Inferior parietal cortex (tissue), 1 donor: ENCODE data around the gene PRKCZ.

Source experiments
- DNase-seq: peaks from one replicate; pipeline ENCODE4 v3.0.0-alpha.2; 2016; ENCODE audit errors: extremely low spot score

The PRKCZ gene

GRCh38 chr1:2045468-2046173 lies 4.6 kb upstream of the PRKCZ start:
- no peak for DNase-seq

- DNase-seq, result no peak
These were observed 3.9 kb upstream of the PRKCZ start for GRCh38 chr1:2046174-2046917.

DNA sequence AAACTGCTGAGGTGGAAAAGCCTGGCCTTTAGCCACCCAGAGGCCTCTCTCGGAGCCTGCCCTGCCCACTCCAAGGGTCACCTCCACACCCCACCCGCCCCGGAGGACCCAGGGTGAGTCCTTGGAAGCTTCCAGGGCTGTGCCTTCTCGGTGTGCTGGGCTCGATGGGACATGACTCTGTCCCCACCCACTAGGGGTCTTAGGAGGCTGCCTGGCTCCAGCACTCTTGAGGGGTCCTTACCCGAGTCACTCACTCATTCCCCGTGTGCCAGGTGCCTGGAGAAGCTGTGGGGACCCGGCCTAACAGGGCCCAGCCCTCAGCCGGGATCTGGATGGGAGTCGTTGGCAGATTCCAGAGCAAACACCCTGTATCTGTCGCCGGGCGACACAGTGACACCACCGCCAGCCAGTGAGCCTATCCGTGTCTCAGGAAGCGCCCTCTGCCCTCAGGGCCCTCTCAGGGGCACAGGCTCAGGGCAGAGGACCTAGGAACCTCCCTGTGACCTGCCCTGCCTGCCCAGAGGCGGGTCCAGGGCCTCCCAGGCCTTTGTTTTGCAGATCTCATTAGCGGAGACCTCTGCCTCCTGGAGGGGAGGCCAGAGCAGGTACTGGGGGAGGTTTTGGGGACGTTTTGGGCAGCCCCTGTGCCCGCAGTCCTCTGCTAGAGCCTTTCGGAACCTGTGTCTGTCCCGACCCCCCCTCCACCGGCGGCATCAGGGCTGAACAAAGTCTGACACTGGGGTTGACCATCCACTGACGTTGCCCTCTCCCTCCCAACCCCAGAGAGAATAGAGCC lies 3.1 kb upstream of the PRKCZ start:
- DNase-seq, result no peak

DNA sequence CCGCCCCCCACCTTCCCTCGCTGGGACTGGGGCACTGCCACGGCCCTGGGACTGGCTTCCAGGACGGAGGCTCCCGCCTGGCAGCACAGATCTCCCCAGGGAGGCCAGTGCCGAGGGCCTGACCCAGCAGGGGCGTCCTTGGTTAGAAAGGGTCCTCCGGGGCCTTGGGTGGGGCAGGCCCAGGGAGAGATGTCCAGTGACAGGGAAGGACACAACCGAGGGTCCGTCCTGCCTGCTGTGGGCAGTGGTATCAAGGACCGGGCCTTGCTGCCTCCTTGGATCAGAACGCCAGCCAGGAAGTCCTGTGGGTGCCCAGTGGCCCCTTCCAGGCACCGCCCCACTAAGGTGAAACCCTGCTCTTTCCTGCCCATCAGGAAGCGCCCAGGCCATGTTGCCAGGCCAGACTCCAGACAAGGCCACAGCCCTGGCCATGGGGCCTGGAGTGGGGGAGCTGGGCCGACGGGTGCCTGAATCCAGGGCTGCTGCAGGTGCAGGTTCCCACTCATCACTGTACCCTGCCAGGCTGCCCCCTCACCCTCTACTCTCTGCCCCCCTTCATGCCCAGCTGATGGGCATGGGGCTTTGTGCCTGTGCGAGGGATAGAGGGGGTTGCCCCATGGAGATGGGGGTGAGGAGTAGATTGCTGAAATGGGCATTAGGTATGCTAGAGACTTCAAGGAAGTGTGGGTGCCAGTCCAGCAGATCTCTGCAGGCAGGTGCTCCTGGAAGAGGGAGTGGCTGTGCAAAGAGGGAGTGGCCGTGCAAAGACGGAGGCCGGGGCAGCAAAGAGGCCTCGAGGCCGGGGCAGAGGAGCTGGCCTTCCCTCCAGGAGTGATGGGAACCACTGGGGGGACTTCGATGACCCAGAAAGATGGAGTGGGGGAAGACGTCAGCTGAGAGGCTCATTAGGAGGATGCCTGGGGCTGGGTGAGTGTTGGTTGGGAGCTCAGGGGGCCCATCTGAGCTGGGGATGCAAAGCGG lies 2.2 kb upstream of the PRKCZ start:
- DNase-seq, result no peak

GRCh38 chr1:2049225-2049717 lies 940 bp upstream of the PRKCZ start:
- DNase-seq, result no peak

DNA sequence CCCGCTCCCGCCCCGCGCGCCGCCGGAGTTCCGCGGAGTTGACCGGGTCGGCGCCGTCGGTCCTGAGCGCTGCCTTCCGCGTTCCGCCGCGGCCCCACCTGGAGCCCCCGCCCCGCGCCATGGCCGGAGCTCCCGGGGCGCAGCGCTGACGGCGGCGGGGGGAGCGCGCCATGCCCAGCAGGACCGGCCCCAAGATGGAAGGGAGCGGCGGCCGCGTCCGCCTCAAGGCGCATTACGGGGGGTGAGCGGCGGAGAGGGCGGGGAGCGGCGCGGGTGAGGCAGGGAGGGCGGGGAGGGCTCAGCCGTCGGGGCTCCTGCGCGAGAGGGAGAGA lies 216 bp downstream of the PRKCZ start:
- no peak for DNase-seq

DNA sequence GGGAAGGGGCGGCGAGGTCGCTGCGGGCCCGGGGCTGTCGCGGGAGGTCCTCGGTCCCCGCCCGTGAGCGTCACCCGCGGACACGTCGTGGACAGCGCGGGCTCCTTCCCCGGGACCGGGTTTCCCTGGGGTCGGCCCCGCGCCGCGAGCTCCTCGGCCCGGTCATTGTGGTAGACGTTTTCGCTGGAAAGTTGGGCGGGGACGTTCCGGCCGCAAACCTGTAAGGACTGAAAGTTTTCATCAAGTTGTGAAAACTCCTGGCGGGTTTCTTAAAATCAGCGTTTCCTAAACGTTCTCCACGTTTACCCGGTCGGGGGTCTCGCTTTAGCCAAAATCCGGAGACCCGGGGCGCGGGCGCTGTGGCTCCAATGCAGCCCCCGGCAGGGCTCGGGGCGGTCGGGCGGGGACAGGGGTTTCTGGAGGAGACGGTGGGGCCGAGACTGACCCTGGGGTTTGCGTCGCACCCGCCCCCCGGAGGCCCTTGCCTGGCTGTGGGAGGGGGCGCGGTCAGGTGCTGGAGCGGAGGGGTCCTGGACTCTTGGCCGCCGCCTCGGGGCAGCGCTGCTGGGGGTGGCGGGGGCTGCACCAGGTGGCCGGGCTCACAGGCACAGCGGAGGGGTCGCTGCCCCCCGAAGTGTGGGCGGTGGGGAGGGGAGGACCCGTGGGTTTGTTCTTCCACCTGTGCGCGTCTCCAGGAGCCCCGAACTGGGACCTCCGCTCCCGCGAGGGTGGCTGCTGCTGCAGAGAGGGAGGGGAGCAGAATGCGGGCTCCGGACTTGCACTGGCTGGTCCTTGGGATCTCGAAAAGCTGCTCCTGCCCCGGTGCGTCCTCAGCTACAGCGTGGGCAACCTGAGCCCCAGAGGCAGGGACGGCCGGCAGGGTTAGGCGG lies 827 bp downstream of the PRKCZ start:
- DNase-seq, result no peak

- no peak for DNase-seq
These were observed 2.0 kb downstream of the PRKCZ start for GRCh38 chr1:2052054-2052679.

DNA sequence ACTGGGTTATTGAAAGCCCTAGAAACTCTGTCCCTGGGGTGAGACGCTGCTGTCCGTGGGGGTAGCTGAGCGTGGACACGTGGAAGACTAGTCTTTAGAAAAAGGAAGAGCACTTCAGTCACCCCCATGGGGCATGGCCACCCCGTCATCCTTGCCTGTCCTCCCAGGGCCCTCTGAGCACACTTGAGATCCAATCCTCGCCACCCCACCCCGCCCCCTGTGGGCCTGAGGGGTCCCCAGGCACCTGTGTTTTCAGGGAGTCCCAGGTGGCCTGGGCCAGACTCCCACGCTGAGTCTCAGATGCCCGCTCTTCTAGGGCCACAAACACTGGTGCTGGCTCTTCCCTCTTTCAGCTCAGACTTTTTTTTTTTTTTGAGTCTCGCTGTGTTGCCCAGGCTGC lies 2.5 kb downstream of the PRKCZ start:
- DNase-seq, result no peak

DNA sequence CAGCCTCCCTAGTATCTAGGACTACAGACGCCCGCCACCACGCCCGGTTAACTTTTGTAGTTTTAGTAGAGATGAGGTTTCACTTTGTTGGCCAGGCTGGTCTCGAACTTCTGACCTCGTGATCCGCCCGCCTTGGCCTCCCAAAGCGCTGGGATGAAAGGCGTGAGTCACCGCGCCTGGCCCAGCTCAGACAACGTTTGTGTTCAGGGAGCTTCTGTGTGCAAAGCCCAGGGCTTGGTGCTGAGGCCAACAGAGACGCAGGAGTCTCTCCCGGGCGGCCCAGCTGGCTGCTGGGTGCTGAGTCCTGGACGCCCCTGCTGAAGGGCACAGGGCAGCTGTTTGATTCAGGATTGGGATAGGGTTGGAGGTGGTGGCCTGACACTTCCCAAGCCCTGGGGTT lies 3.0 kb downstream of the PRKCZ start:
- no peak for DNase-seq

DNA sequence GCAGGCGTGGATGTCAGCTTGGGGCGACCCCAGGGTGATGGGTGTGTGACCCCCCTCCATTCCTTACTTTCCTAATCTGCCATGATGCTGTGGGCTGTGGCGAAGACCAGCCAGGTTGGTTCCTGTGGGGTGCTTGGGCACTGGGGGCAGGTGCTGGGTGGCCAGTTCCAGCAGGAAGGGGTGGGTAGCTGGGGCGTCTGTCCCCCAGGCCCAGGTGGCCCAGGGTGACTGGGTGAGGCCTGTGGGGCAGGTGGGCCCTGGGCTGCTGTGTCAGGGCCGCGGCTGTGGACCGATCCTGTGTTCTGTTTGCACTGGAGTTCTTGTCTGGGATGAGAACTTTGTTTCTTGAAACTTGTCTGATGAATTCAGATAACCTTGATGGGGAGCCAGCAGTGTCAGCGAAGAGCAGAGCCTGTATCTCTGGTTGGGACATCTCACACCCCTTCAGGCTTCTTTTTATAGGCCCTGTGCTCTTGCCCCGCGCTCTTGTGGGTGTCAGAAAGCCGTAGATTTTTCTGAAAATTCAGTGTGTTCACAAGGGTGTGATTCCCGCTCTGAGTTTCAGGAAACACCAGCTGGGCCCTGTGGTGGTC lies 3.7 kb downstream of the PRKCZ start:
- no peak for DNase-seq

- no peak for DNase-seq
These were observed 4.3 kb downstream of the PRKCZ start for GRCh38 chr1:2054560-2054959.

GRCh38 chr1:2055911-2056575 lies 5.8 kb downstream of the PRKCZ start:
- DNase-seq, result no peak

DNA sequence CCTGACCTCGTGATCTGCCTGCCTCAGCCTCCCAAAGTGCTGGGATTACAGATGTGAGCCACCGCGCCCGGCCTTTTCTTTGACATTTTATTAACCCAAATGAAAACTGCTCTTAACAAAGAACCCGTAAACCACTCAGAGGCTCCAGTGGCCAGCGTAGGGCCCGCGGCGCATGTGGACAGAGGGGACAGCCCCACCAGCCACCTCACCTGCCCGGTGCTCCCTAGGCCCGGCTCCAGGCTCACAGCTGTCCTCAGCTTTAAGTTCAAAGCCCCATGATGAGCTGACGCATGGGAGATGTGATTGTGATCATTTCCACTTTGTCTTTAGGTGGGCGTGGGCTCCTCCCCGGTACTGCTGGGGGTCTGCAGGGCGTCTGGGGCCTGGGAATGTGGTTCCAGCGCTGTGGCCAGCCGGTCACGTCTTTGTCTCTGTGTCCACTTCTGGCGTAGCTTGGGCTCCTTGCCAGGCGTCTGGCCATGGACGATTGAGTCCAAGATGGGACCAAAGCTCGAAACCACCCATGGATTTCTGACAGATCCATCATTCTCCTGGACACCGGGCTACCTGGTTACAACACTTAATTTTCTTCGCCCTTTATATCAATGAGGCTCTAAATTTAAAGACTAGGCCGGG lies 6.9 kb downstream of the PRKCZ start:
- no peak for DNase-seq

DNA sequence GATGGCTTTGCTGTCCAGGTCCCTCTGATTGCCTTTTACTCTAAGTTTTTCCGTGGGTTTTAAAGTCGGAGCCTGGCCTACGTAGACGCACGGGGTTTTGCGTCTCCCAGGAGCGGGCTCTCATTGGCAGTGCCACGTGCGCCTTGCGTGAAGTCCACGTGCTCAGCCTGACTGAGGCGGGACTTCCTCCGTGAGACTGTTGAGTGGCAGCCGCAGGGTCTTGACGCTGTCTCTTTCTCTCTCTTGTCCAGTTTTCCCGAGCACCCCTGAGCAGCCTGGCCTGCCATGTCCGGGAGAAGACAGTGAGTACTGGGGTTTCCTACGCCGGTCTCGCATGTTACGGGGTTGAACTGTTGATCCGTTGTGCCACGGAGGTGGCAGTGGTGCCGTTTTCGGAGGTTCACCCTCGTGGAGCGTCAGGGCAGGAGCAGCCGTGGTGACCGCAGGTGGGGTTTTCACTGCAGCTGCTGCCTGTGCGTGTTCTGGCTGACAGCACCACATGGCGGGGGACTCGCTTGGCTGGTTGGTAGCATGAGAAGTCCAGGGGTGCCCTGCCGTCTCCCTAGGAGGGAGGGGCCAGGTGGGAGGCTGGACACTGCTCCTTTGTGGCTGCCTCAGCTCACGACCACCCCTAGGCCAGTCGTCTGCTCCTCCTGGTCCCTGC lies 9.2 kb downstream of the PRKCZ start:
- DNase-seq, result no peak

DNA sequence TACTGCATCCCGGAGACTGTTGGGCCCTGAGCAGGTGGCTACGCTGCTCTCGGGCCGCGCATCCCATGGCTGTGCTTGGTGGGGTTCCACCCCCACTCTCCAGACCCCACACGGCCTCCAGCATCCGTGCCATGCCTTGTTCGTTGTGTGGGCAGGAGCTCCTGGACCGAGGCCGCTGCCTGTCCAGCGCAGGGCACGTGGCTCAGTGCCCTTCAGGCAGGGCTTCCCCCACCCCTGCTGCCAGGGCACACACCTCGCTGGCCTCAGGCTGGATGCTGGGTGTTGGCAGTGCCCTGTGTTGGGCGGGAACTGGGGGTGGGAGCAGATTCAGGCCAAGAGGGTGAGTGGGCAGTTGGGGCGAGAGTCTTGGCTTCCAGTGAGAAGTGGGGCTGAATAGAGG lies 9.9 kb downstream of the PRKCZ start:
- no peak for DNase-seq

GRCh38 chr1:2060535-2060934 lies 10.3 kb downstream of the PRKCZ start:
- DNase-seq, result no peak
